A549 (cell line): Measurements from ENCODE around the gene DNAH8. TPM values are rescaled to one million over a fixed set of nuclear protein-coding genes. Genes with fewer than 3 reads are reported as not detected.

ENCODE experiments used
- ATAC-seq, 2 experiments: fragments of 200-7000 bp in 1 of 2; fragments of >200 bp in 1 of 2; cut with Nextera tagmentation in 1 of 2; cut with Tn5 transposase in 1 of 2; 3 replicates each; pipeline versions ENCODE4 v1.8.0 to v1.9.1; 2018 to 2020; ENCODE audit warnings: mild to moderate bottlenecking in 1 of 2, moderate library complexity in 1 of 2
- CTCF ChIA-PET: fragments of 300-600 bp; sonication (Branson Sonifier 250); formaldehyde crosslinking; extraction: SDS; loops from one replicate; lab custom pipeline; 2021; ENCODE audit warnings: antibody characterized with exemption, inconsistent platforms; lab: Yijun Ruan, JAX
- POLR2A ChIA-PET: fragments of 350-600 bp; formaldehyde crosslinking; extraction: SDS; loops from one replicate; lab custom pipeline; 2021; ENCODE audit warnings: antibody characterized with exemption, inconsistent platforms; lab: Yijun Ruan, JAX
- DNase-seq, 2 experiments: peaks; one replicate each; pipeline versions ENCODE4 v3.0.0 to v3.0.0-alpha.2; 2011 to 2016; ENCODE audit warnings: low read depth in 1 of 2, low spot score in 1 of 2
- FAIRE-seq: peaks from 2 replicates; lab custom pipeline; 2011; peaks lifted over from hg19 to GRCh38; lab: Jason Lieb, UNC
- H3K27ac ChIP-seq, 2 experiments: fragments of >200 bp; sonication (Bioruptor Twin); formaldehyde crosslinking; 3 replicates each; pipeline ENCODE4 v1.5.1; 2016 to 2017
- H3K4me1 ChIP-seq: fragments of >200 bp; sonication (Bioruptor Twin); formaldehyde crosslinking; 3 replicates; pipeline ENCODE4 v1.6.1; 2016
- H3K4me2 ChIP-seq: fragments of >200 bp; sonication (Bioruptor Twin); formaldehyde crosslinking; 3 replicates; pipeline ENCODE4 v1.6.1; 2016
- H3K4me3 ChIP-seq: fragments of >200 bp; sonication (Bioruptor Twin); formaldehyde crosslinking; 3 replicates; pipeline ENCODE4 v1.5.1; 2016
- H3K9me3 ChIP-seq: fragments of >200 bp; sonication (Bioruptor Twin); formaldehyde crosslinking; 3 replicates; pipeline ENCODE4 v1.6.1; 2016
- CHD2 ChIP-seq: fragments of 150-350 bp; IDR thresholded peaks from 2 replicates; pipeline ENCODE4 v1.6.1; 2014; ENCODE audit warnings: low read length; ENCODE audit not compliant: partially characterized antibody
- CHD4 ChIP-seq: fragments of 200-600 bp; sonication (generic); IDR thresholded peaks from 2 replicates; pipeline ENCODE4 v1.6.1; 2016; ENCODE audit warnings: antibody characterized with exemption, mild to moderate bottlenecking, borderline replicate concordance
- CTCF ChIP-seq: fragments of >200 bp; sonication (Bioruptor Twin); formaldehyde crosslinking; IDR thresholded peaks from 3 replicates; pipeline ENCODE4 v1.5.1; 2016
- E2F6 ChIP-seq: IDR thresholded peaks from 2 replicates; pipeline ENCODE4 v1.6.1; 2012; ENCODE audit warnings: low read depth, borderline replicate concordance
- ELK1 ChIP-seq: fragments of 150-350 bp; IDR thresholded peaks from 2 replicates; pipeline ENCODE4 v1.6.1; 2014; ENCODE audit warnings: low read depth, mild to moderate bottlenecking, low read length
- FOXS1 ChIP-seq: fragments of 250-450 bp; sonication (Bioruptor Pico); IDR thresholded peaks from 2 replicates; pipeline ENCODE4 v1.5.0; 2020; ENCODE audit warnings: mild to moderate bottlenecking, moderate library complexity
- GATA3 ChIP-seq: IDR thresholded peaks from 2 replicates; pipeline ENCODE4 v1.6.1; 2012; ENCODE audit warnings: borderline replicate concordance
- HES2 ChIP-seq: fragments of >200 bp; sonication (Bioruptor Twin); formaldehyde crosslinking; IDR thresholded peaks from 2 replicates; pipeline ENCODE4 v1.6.1; 2016
- HMGXB4 ChIP-seq: fragments of 250-450 bp; sonication (Bioruptor Pico); IDR thresholded peaks from 2 replicates; pipeline ENCODE4 v1.5.0; 2021; ENCODE audit warnings: mild to moderate bottlenecking, moderate library complexity, borderline replicate concordance
- HOXB5 ChIP-seq: fragments of 250-450 bp; sonication (Bioruptor Pico); IDR thresholded peaks from 2 replicates; pipeline ENCODE4 v1.5.0; 2020; ENCODE audit warnings: mild to moderate bottlenecking, moderate library complexity
- JUN ChIP-seq, 2 experiments: fragments of >200 bp; sonication (Bioruptor Twin); formaldehyde crosslinking; IDR thresholded peaks; 2 replicates in 1 of 2; 3 replicates in 1 of 2; pipeline ENCODE4 v1.6.1; 2016 to 2017
- KDM1A ChIP-seq: fragments of 200-600 bp; sonication (generic); IDR thresholded peaks from 2 replicates; pipeline ENCODE4 v1.6.1; 2016; ENCODE audit warnings: low read depth, mild to moderate bottlenecking
- KDM5A ChIP-seq: fragments of 200-600 bp; sonication (generic); IDR thresholded peaks from 2 replicates; pipeline ENCODE4 v1.6.1; 2016; ENCODE audit warnings: antibody characterized with exemption, mild to moderate bottlenecking
- MAFK ChIP-seq: fragments of 450-650 bp; IDR thresholded peaks from 2 replicates; pipeline ENCODE4 v1.6.1; 2014; ENCODE audit not compliant: partially characterized antibody
- MAX ChIP-seq: IDR thresholded peaks from 2 replicates; pipeline ENCODE4 v1.6.1; 2012
- MAZ ChIP-seq: fragments of 150-350 bp; IDR thresholded peaks from 2 replicates; pipeline ENCODE4 v1.6.1; 2014; ENCODE audit warnings: antibody characterized with exemption, low read depth, low read length, borderline replicate concordance
- MYC ChIP-seq: IDR thresholded peaks from 2 replicates; pipeline ENCODE4 v1.6.1; 2012; ENCODE audit warnings: mild to moderate bottlenecking, inconsistent platforms, low read length, improper control_type of control experiment, borderline replicate concordance
- NFE2L2 ChIP-seq: fragments of 150-350 bp; conservative IDR thresholded peaks from 2 replicates; pipeline ENCODE4 v1.6.1; 2014; ENCODE audit warnings: low read length
- NPAS2 ChIP-seq: fragments of 250-450 bp; sonication (Bioruptor Pico); IDR thresholded peaks from 2 replicates; pipeline ENCODE4 v1.8.0; 2022; ENCODE audit warnings: mild to moderate bottlenecking, moderate library complexity, borderline replicate concordance
- PHF8 ChIP-seq: fragments of 200-600 bp; sonication (generic); IDR thresholded peaks from 2 replicates; pipeline ENCODE4 v1.6.1; 2016; ENCODE audit warnings: low read depth, mild to moderate bottlenecking, antibody characterized with exemption, moderate library complexity, borderline replicate concordance
- POLR2AphosphoS2 ChIP-seq: conservative IDR thresholded peaks from 2 replicates; pipeline ENCODE4 v1.6.1; 2012; ENCODE audit warnings: low read length, improper control_type of control experiment, inconsistent platforms
- RCOR1 ChIP-seq: fragments of 150-350 bp; IDR thresholded peaks from 2 replicates; pipeline ENCODE4 v1.6.1; 2014; ENCODE audit warnings: antibody characterized with exemption, low read length, low read depth
- SREBF2 ChIP-seq: fragments of 450-650 bp; IDR thresholded peaks from 2 replicates; pipeline ENCODE4 v1.6.1; 2014; ENCODE audit warnings: mild to moderate bottlenecking, moderate library complexity
- TFCP2L1 ChIP-seq: fragments of 250-450 bp; sonication (Bioruptor Pico); IDR thresholded peaks from 2 replicates; pipeline ENCODE4 v1.5.0; 2021; ENCODE audit warnings: mild to moderate bottlenecking
- TP53 ChIP-seq: fragments of 250-450 bp; sonication (Bioruptor Pico); IDR thresholded peaks from 2 replicates; pipeline ENCODE4 v1.5.0; 2021; ENCODE audit warnings: mild to moderate bottlenecking, moderate library complexity
- USF2 ChIP-seq: fragments of 450-650 bp; IDR thresholded peaks from 2 replicates; pipeline ENCODE4 v1.6.1; 2014; ENCODE audit warnings: antibody characterized with exemption
- WGBS: methylation state at CpG from one replicate; pipeline ENCODE4 v1.1.6; 2017; ENCODE audit errors: missing lambda C conversion rate; 5-methylcytosine and 5-hydroxymethylcytosine counted together
- polyA plus RNA-seq, 4 experiments: library from polyadenylated mRNA; depleted of rRNA in 3 of 4; stranded (reverse); fragments of >200 nt; fragmentation: RNase III in 1 of 4; extraction: RNeasy Plus Mini Kit Qiagen cat#74134 plus additional on column Dnase treatment in 1 of 4; gene quantifications; 2 replicates in 3 of 4; 3 replicates in 1 of 4; pipeline ENCODE4 v1.2.3, GENCODE V29; 2011 to 2017

Gene DNAH8
- polyA plus RNA-seq, 2 of the 4 experiments (the other 2 are of a cell fraction): not detected

GRCh38 chr6:39059496-39060310 is 344.6 kb downstream of the DNAH8 start (continued):
- TF ChIP-seq HES2 (no peak), E2F6 (no peak), ELK1 (no peak), POLR2AphosphoS2 (no peak), KDM5A (no peak), HOXB5 (CRISPR knock-in tag) (no peak), FOXS1 (CRISPR knock-in tag) (no peak), CHD4 (no peak), JUN (IDR thresholded peaks at IDR 0.05) (no peak), USF2 (no peak)

- H3K4me2 ChIP-seq: no peak overlapping the region
- ATAC-seq: no peak
- CTCF ChIA-PET: no interaction called here
- no peak for DNase-seq
- FAIRE-seq: no peak
- POLR2A ChIA-PET: no interaction called here
- no peak overlapping the region for H3K27ac ChIP-seq
- H3K9me3 ChIP-seq: no peaks in the 10 kb centered on the region
- H3K4me1 ChIP-seq: no peaks in the 10 kb centered on the region
- no peak for TF ChIP-seq NFE2L2
- no peak for TF ChIP-seq KDM1A
- TF ChIP-seq SREBF2: no peak
- no peak for TF ChIP-seq CTCF
- no peak for TF ChIP-seq RCOR1
- no peak for TF ChIP-seq MAFK
- TF ChIP-seq KDM5A: no peak
- no peak for TF ChIP-seq CHD2
- no peak for TF ChIP-seq HMGXB4 (CRISPR knock-in tag)
- TF ChIP-seq MAZ: no peak
- TF ChIP-seq GATA3: no peak
- no peak for TF ChIP-seq PHF8
- TF ChIP-seq NPAS2 (CRISPR knock-in tag): no peak
- TF ChIP-seq MYC: no peak
- TF ChIP-seq TP53 (CRISPR knock-in tag): no peak
- TF ChIP-seq MAX: no peak
- no peak for TF ChIP-seq TFCP2L1
- no peak for TF ChIP-seq FOXS1 (CRISPR knock-in tag)
- H3K4me3 ChIP-seq: no peak overlapping the region
- WGBS: 16% methylated on average over 6 of the region's 7 CpGs
Measured at GRCh38 chr6:39060467-39061160, 345.5 kb downstream of the DNAH8 start.
